GM12892 (cell line): ENCODE results near the gene PPP1R37.

Experiments used
- POLR2A ChIP-seq: IDR thresholded peaks from 2 replicates; pipeline ENCODE4 v1.6.1; 2011; ENCODE audit warnings: low read depth, low read length, control low read depth
- POLR2AphosphoS5 ChIP-seq: IDR thresholded peaks from 2 replicates; pipeline ENCODE4 v1.6.1; 2011; ENCODE audit warnings: low read depth, low read length, control low read depth
- TAF1 ChIP-seq: IDR thresholded peaks from 2 replicates; pipeline ENCODE4 v1.6.1; 2011; ENCODE audit warnings: low read depth, mild to moderate bottlenecking, control low read depth, low read length, borderline replicate concordance

- no peak for TF ChIP-seq TAF1
- TF ChIP-seq POLR2A, result no peak
- no peak for TF ChIP-seq POLR2AphosphoS5
These were observed 13.0 kb upstream of the PPP1R37 start for GRCh38 chr19:45079911-45080370.
